ENCODE measurements around the gene ZBP1. TPM values are rescaled to one million over a fixed set of nuclear protein-coding genes. Genes with fewer than 3 reads are reported as not detected.

Gene ZBP1
- total RNA-seq, 2 experiments from 2014 or later: 39.0 to 40.1 TPM

DNA sequence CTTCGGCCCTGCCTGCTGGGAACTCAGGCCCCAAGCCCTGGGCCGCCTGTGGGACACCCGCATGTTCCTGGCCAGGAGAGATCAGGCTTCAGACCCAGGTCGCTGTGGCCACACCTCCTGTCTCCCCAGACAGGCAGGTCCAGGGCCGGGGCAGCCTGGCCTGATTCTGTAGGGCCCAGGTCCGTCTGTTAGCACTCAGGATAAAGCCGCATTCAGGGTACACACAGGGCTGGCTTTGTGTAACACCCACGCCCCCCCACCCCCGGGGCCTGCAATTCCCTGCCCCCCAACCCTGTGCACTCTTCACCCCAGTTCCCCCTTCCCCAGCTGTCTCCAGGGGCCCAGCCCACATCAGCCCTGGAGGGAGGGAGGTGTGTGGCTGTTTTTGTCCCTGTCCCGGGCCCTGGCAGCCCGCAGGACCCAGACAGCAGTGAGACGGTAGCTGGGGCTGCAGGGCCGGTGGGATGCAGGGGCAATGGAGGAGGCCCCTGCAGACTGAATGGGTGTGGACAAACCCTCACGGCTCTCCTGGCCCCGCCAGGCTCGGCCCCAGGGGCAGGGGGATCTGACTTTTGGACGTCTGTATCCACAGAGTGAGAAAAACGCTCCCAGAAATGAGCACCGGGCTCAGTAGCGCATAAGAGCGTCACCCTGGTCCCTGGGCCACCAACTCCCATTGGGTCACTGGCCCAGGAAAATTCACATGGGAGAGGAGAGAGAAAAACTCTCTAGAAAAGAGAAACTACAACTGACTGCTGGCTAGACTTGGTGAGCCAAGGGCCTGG is 42.4 kb upstream of the ZBP1 start:
- DNase-seq (peak in 2 of 14 experiments; percentile 2 to 14), ATAC-seq (ENCODE audit: poor library complexity) (no peak)
- Histone ChIP-seq H3K27me3 (ENCODE audit: control insufficient read depth in 1 of 2, insufficient read depth in 2 of 2, low read length in 2 of 2) (no peaks in the 10 kb centered on the region), H3K36me3 (ENCODE audit: insufficient read depth, low read length) (no peaks in the 10 kb centered on the region), H3K9me3 (ENCODE audit: control insufficient read depth in 1 of 2, insufficient read depth in 1 of 2, low read length in 2 of 2) (no peaks in the 10 kb centered on the region), H3K4me1 (ENCODE audit: insufficient read depth, low read length) (peaks cover 10% of the 10 kb centered on the region), H3K27ac (ENCODE audit: low read depth in 1 of 2, low read length in 2 of 2) (no peak overlapping the region), H3K4me3 (ENCODE audit: low read length) (no peak overlapping the region)
- TF ChIP-seq, protein P1, sequence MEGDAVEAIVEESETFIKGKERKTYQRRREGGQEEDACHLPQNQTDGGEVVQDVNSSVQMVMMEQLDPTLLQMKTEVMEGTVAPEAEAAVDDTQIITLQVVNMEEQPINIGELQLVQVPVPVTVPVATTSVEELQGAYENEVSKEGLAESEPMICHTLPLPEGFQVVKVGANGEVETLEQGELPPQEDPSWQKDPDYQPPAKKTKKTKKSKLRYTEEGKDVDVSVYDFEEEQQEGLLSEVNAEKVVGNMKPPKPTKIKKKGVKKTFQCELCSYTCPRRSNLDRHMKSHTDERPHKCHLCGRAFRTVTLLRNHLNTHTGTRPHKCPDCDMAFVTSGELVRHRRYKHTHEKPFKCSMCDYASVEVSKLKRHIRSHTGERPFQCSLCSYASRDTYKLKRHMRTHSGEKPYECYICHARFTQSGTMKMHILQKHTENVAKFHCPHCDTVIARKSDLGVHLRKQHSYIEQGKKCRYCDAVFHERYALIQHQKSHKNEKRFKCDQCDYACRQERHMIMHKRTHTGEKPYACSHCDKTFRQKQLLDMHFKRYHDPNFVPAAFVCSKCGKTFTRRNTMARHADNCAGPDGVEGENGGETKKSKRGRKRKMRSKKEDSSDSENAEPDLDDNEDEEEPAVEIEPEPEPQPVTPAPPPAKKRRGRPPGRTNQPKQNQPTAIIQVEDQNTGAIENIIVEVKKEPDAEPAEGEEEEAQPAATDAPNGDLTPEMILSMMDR (IDR thresholded peaks at IDR 0.05): no peak
- Mint-ChIP-seq H3K27me3 (no peaks in the 10 kb centered on the region), H3K27ac (no peak overlapping the region), H3K4me1 (ENCODE audit: low read depth) (peaks cover 18% of the 10 kb centered on the region), H3K9me3 (no peaks in the 10 kb centered on the region), H3K4me3 (no peak overlapping the region), H3K36me3 (ENCODE audit: low read depth) (no peaks in the 10 kb centered on the region)
- ChIA-PET CTCF (no interaction called here), POLR2A (no interaction called here)
- intact Hi-C loops (cut with DNase I, micrococcal nuclease): no loop called here

DNA sequence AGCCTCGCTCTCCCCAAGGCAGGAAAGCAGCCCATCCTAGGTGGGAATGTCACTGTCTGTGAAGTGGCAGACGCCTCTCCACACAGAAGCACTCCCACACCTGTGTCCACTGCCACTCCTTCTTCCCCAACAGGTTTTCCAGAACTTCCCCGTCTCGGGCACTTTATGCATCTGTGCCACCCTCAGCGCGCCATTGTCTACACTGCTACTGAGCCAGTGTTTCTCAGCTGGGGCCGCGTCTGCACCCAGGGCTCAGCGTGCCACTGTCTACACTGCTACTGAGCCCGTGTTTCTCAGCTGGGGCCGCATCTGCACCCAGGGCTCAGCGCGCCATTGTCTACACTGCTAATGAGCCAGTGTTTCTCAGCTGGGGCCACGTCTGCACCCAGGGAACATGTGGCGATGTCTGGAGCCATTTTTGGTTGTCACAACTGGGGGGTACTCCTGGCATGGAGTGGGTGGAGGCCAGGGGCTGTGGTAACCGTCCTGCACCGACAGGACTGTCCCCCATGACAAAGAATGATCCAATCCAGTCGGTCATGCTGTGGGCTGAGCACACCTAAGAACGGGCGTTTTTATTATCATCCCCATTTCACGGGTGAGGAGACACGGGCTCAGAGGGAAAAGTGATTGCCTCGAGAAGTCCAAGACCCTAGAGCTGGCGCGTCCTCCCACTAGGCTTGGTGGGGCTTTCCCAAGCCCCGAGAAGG is 41.7 kb upstream of the ZBP1 start:
- H3K4me1 Mint-ChIP-seq (ENCODE audit: low read depth): peaks cover 25% of the 10 kb centered on the region
- H3K36me3 Mint-ChIP-seq (ENCODE audit: low read depth): no peaks in the 10 kb centered on the region
- H3K9me3 Mint-ChIP-seq: no peaks in the 10 kb centered on the region
- no peak overlapping the region for H3K4me3 Mint-ChIP-seq
- ChIA-PET CTCF (no interaction called here), POLR2A (no interaction called here)
- H3K36me3 ChIP-seq (ENCODE audit: insufficient read depth, low read length): no peaks in the 10 kb centered on the region
- H3K27ac Mint-ChIP-seq: no peak overlapping the region
- no peaks in the 10 kb centered on the region for H3K27me3 Mint-ChIP-seq
- DNase-seq (peak in 2 of 14 experiments; percentile 2 to 22), ATAC-seq (ENCODE audit: poor library complexity) (no peak)
- no peaks in the 10 kb centered on the region for H3K27me3 ChIP-seq (ENCODE audit: control insufficient read depth in 1 of 2, insufficient read depth in 2 of 2, low read length in 2 of 2)
- H3K4me3 ChIP-seq (ENCODE audit: low read length): no peak overlapping the region
- no peak overlapping the region for H3K27ac ChIP-seq (ENCODE audit: low read depth in 1 of 2, low read length in 2 of 2)
- no peaks in the 10 kb centered on the region for H3K9me3 ChIP-seq (ENCODE audit: control insufficient read depth in 1 of 2, insufficient read depth in 1 of 2, low read length in 2 of 2)
- intact Hi-C loops (cut with DNase I, micrococcal nuclease): no loop called here
- H3K4me1 ChIP-seq (ENCODE audit: insufficient read depth, low read length): peaks cover 17% of the 10 kb centered on the region
- TF ChIP-seq, protein P1 (IDR thresholded peaks at IDR 0.05): no peak

DNA sequence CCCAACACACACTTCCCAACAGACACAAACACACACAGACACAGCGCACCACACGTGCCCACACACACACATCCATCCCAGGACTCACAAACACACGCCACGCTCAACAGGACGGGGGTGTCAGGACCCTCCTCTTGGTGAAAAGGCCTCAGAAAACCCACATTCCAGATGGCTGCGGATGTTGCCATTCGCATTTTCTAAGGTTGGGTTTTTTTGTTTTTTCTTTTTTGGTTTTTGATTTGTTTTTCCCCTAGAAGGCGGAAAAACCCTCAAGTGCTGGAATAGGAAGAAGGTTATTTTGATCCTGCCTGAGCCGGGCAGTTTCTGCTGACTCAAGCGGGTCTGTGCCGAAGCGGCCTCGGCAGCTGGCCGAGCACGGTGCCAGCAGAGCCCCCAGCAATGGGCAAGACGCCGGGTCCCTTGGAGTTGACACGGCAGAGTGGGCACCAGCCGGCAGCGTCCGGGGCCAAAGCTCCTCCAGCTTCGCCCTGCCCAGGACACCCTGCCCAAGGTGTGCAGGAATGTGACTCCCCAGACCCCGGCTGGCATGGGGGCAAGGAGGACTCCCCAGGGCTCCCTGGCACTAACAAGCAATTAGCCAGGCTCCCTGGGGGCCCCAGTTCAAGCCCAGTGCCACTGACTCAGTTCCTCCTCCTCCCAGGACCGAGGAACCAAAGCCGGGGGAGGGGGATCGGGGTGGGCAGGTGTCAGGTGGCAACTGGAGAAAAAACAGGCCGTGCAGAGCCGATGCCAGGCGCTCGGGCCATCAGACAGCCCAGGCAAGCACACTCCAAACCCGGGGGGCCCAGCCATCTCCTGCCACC is 40.9 kb upstream of the ZBP1 start:
- peaks cover 25% of the 10 kb centered on the region for H3K4me1 Mint-ChIP-seq (ENCODE audit: low read depth)
- Histone ChIP-seq H3K27me3 (ENCODE audit: control insufficient read depth in 1 of 2, insufficient read depth in 2 of 2, low read length in 2 of 2) (no peaks in the 10 kb centered on the region), H3K9me3 (ENCODE audit: control insufficient read depth in 1 of 2, insufficient read depth in 1 of 2, low read length in 2 of 2) (no peaks in the 10 kb centered on the region), H3K4me1 (ENCODE audit: insufficient read depth, low read length) (peaks cover 17% of the 10 kb centered on the region), H3K4me3 (ENCODE audit: low read length) (no peak overlapping the region), H3K36me3 (ENCODE audit: insufficient read depth, low read length) (no peaks in the 10 kb centered on the region), H3K27ac (ENCODE audit: low read depth in 1 of 2, low read length in 2 of 2) (no peak overlapping the region)
- POLR2A ChIA-PET: no interaction called here
- H3K9me3 Mint-ChIP-seq: no peaks in the 10 kb centered on the region
- peak in 2 of 14 experiments; percentile 2 to 27 for DNase-seq
- H3K36me3 Mint-ChIP-seq (ENCODE audit: low read depth): no peaks in the 10 kb centered on the region
- no peak overlapping the region for H3K27ac Mint-ChIP-seq
- H3K4me3 Mint-ChIP-seq: no peak overlapping the region
- CTCF ChIA-PET: no interaction called here
- intact Hi-C loops (cut with DNase I, micrococcal nuclease): no loop called here
- no peak for ATAC-seq (ENCODE audit: poor library complexity)
- TF ChIP-seq, protein P1 (IDR thresholded peaks at IDR 0.05): no peak
- no peaks in the 10 kb centered on the region for H3K27me3 Mint-ChIP-seq

Measured in CD4-positive, alpha-beta T cell (primary cell).